GM10266 (cell line): ENCODE measurements around the gene SAMD4B.

ENCODE experiments used
- DNase-seq: peaks from one replicate; pipeline ENCODE4 v3.0.0; 2012; ENCODE audit errors: extremely low spot score
- CTCF ChIP-seq: IDR thresholded peaks from 2 replicates; pipeline ENCODE4 v1.5.1; 2012; ENCODE audit warnings: mild to moderate bottlenecking, low read depth; ENCODE audit not compliant: control insufficient read depth, insufficient read depth; ENCODE audit errors: missing control alignments

SAMD4B gene

GRCh38 chr19:39401549-39402345 lies 59.5 kb downstream of the SAMD4B start:
- peak; percentile 70 for DNase-seq

GRCh38 chr19:39402346-39403300 lies 60.4 kb downstream of the SAMD4B start:
- DNase-seq: peak; percentile 76
- no peak for TF ChIP-seq CTCF

More at GRCh38 chr19:39401549-39402345, 59.5 kb downstream of the SAMD4B start:
- TF ChIP-seq CTCF: no peak

GRCh38 chr19:39403331-39404312 lies 61.4 kb downstream of the SAMD4B start:
- peak; percentile 83 for DNase-seq
- no peak for TF ChIP-seq CTCF

- no peak for TF ChIP-seq CTCF
- DNase-seq: no peak
Observed at GRCh38 chr19:39405261-39405957, 63.2 kb downstream of the SAMD4B start.

- no peak for TF ChIP-seq CTCF
- peak; percentile 75 for DNase-seq
Observed at GRCh38 chr19:39405958-39406655, 63.9 kb downstream of the SAMD4B start.
